Right renal pelvis (tissue), 4 donors: ENCODE data around the gene STAG2. TPM values are rescaled to one million over a fixed set of nuclear protein-coding genes. Genes with fewer than 3 reads are reported as not detected.

Experiments
- polyA plus RNA-seq, 4 donors: library from polyadenylated mRNA; unstranded; fragments of 120-200 nt; gene quantifications; one replicate each; pipeline ENCODE4 v1.2.1, GENCODE V29; 2013; ENCODE audit not compliant: insufficient read length in 4 of 4

The STAG2 gene
- polyA plus RNA-seq, 4 donors: 101 to 127 (median 125) TPM

Other genes with a start within 250 kb of the STAG2 start
- gene THOC2, start 228.7 kb upstream of the STAG2 start, polyA plus RNA-seq: 100 to 1,000 TPM; 104 to 129 (median 121) TPM
- gene XIAP, start 101.7 kb upstream of the STAG2 start, polyA plus RNA-seq: 10 to 100 TPM; 39.9 to 44.1 (median 41.6) TPM